ENCODE data around the gene TNFSF12.

DNA sequence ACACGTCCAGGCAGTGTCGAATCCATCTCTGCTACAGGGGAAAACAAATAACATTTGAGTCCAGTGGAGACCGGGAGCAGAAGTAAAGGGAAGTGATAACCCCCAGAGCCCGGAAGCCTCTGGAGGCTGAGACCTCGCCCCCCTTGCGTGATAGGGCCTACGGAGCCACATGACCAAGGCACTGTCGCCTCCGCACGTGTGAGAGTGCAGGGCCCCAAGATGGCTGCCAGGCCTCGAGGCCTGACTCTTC lies 23.4 kb downstream of the TNFSF12 start:
- TF ChIP-seq, protein P1, sequence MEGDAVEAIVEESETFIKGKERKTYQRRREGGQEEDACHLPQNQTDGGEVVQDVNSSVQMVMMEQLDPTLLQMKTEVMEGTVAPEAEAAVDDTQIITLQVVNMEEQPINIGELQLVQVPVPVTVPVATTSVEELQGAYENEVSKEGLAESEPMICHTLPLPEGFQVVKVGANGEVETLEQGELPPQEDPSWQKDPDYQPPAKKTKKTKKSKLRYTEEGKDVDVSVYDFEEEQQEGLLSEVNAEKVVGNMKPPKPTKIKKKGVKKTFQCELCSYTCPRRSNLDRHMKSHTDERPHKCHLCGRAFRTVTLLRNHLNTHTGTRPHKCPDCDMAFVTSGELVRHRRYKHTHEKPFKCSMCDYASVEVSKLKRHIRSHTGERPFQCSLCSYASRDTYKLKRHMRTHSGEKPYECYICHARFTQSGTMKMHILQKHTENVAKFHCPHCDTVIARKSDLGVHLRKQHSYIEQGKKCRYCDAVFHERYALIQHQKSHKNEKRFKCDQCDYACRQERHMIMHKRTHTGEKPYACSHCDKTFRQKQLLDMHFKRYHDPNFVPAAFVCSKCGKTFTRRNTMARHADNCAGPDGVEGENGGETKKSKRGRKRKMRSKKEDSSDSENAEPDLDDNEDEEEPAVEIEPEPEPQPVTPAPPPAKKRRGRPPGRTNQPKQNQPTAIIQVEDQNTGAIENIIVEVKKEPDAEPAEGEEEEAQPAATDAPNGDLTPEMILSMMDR (IDR thresholded peaks at IDR 0.05) = no peak
- TF ChIP-seq POLR2A (IDR thresholded peaks at IDR 0.05) = no peak

All from testis (tissue), 2 donors.